PC-9 (cell line): ENCODE data around the gene UGT3A1.

Experiments
- CTCF ChIP-seq: fragments of 200-600 bp; sonication (generic); conservative IDR thresholded peaks from 2 replicates; pipeline ENCODE4 v1.6.1; 2017; ENCODE audit warnings: mixed run types, antibody characterized with exemption, mild to moderate bottlenecking, moderate library complexity
- EZH2 ChIP-seq: fragments of 200-600 bp; sonication (generic); IDR thresholded peaks from 2 replicates; pipeline ENCODE4 v1.8.0; 2017; ENCODE audit warnings: antibody characterized with exemption, low read depth

GRCh38 chr5:36006163-36006562 lies 15.0 kb upstream of the UGT3A1 start:
- TF ChIP-seq EZH2 (no peak), CTCF (no peak)
